B cell (primary cell): ENCODE measurements around the gene SMTNL2. TPM values are rescaled to one million over a fixed set of nuclear protein-coding genes. Genes with fewer than 3 reads are reported as not detected.

Experiments
- ATAC-seq: fragments of 200-7000 bp; cut with Tn5 transposase; one replicate; pipeline ENCODE4 v1.10.0; 2021; ENCODE audit warnings: low read depth, mild to moderate bottlenecking, moderate number of reproducible peaks, moderate library complexity
- CTCF ChIA-PET: fragments of 350-600 bp; sonication (Branson Sonifier 250); formaldehyde crosslinking; loops from one replicate; lab custom pipeline; 2021; ENCODE audit warnings: antibody characterized with exemption, inconsistent platforms; lab: Charles Lee
- POLR2A ChIA-PET: fragments of 350-600 bp; sonication (Branson Sonifier 250); formaldehyde crosslinking; loops from one replicate; lab custom pipeline; 2021; ENCODE audit warnings: antibody characterized with exemption; lab: Charles Lee
- DNase-seq: peaks from one replicate; pipeline ENCODE4 v3.0.0; 2013
- H2AFZ ChIP-seq: 2 replicates; pipeline ENCODE4 v1.6.1; 2012; ENCODE audit warnings: mild to moderate bottlenecking, low read depth, low read length; ENCODE audit not compliant: insufficient read depth, poor library complexity, severe bottlenecking
- H3K27ac ChIP-seq, 2 donors: 1 replicate in 1 of 2; 2 replicates in 1 of 2; pipeline ENCODE4 v1.5.1; 2012 to 2013; ENCODE audit warnings: low read length in 2 of 2, mild to moderate bottlenecking in 2 of 2, moderate library complexity in 1 of 2
- H3K27me3 ChIP-seq, 4 experiments: fragments of 200-600 bp in 1 of 4; sonication (generic) in 1 of 4; replicated peaks in 1 of 4; 1 replicate in 2 of 4; 2 replicates in 2 of 4; pipeline versions ENCODE4 v1.6.1 to v1.7.0; 2013 to 2016; ENCODE audit warnings: low read length in 3 of 4, mild to moderate bottlenecking in 2 of 4, mixed read lengths in 1 of 4, moderate library complexity in 1 of 4; ENCODE audit not compliant: insufficient read depth in 4 of 4, control insufficient read depth in 3 of 4; ENCODE audit errors: control extremely low read depth in 1 of 4
- H3K36me3 ChIP-seq, 2 experiments: replicated peaks in 1 of 2; 1 replicate in 1 of 2; 2 replicates in 1 of 2; pipeline versions ENCODE4 v1.6.1 to v1.7.1; 2013; ENCODE audit warnings: low read length in 1 of 2; ENCODE audit not compliant: insufficient read depth in 2 of 2, control insufficient read depth in 1 of 2; ENCODE audit errors: control extremely low read depth in 1 of 2, extremely low read depth in 1 of 2
- H3K4me1 ChIP-seq, 2 donors: fragments of 200-600 bp in 1 of 2; sonication (generic) in 1 of 2; 1 replicate in 1 of 2; 2 replicates in 1 of 2; pipeline versions ENCODE4 v1.5.1 to v1.6.1; 2013 to 2017; ENCODE audit warnings: low read length in 2 of 2; ENCODE audit not compliant: control insufficient read depth in 2 of 2, insufficient read depth in 2 of 2
- H3K4me2 ChIP-seq: replicated peaks from 2 replicates; pipeline ENCODE3; 2012; ENCODE audit warnings: mild to moderate bottlenecking, low read depth, low read length; ENCODE audit not compliant: poor library complexity, severe bottlenecking
- H3K4me3 ChIP-seq, 5 experiments: fragments of 200-600 bp in 1 of 5; sonication (generic) in 1 of 5; 1 replicate in 3 of 5; 2 replicates in 2 of 5; pipeline versions ENCODE4 v1.5.1 to v1.7.0; 2011 to 2016; ENCODE audit warnings: low read length in 4 of 5, mild to moderate bottlenecking in 4 of 5, low read depth in 2 of 5, control low read depth in 1 of 5, moderate library complexity in 1 of 5; ENCODE audit not compliant: insufficient read depth in 1 of 5; ENCODE audit errors: control extremely low read depth in 1 of 5, extremely low read depth in 1 of 5
- H3K79me2 ChIP-seq: fragments of 200-600 bp; sonication (generic); one replicate; pipeline ENCODE4 v1.6.0; 2016; ENCODE audit warnings: low read length; ENCODE audit not compliant: control insufficient read depth, insufficient read depth
- H3K9ac ChIP-seq: fragments of 200-600 bp; sonication (generic); 2 replicates; pipeline ENCODE4 v1.6.1; 2017; ENCODE audit warnings: mild to moderate bottlenecking, low read length, moderate library complexity
- H3K9me3 ChIP-seq, 3 donors: one replicate each; pipeline versions ENCODE4 v1.6.1 to v1.7.1; 2013; ENCODE audit warnings: low read length in 2 of 3; ENCODE audit not compliant: control insufficient read depth in 2 of 3, insufficient read depth in 1 of 3; ENCODE audit errors: control extremely low read depth in 1 of 3
- H4K20me1 ChIP-seq: 2 replicates; pipeline ENCODE4 v1.6.0; 2012; ENCODE audit warnings: mild to moderate bottlenecking, low read length; ENCODE audit not compliant: insufficient read depth, control insufficient read depth, poor library complexity, severe bottlenecking
- H3K27ac Mint-ChIP-seq: one replicate; pipeline ENCODE4 v1.8.0; 2021; ENCODE audit warnings: mixed read lengths
- H3K27me3 Mint-ChIP-seq: one replicate; pipeline ENCODE4 v1.8.0; 2021; ENCODE audit warnings: mixed read lengths
- H3K4me1 Mint-ChIP-seq: one replicate; pipeline ENCODE4 v1.8.0; 2021; ENCODE audit warnings: mixed read lengths
- H3K4me3 Mint-ChIP-seq: one replicate; pipeline ENCODE4 v1.8.0; 2021; ENCODE audit warnings: mixed read lengths
- H3K9me3 Mint-ChIP-seq: one replicate; pipeline ENCODE4 v1.8.0; 2022; ENCODE audit warnings: mixed read lengths; ENCODE audit not compliant: insufficient read depth
- EZH2 ChIP-seq: IDR thresholded peaks from 2 replicates; pipeline ENCODE4 v1.6.1; 2012; ENCODE audit warnings: borderline replicate concordance, low read depth, mild to moderate bottlenecking, moderate library complexity, low read length; ENCODE audit not compliant: insufficient read depth, poor library complexity, severe bottlenecking
- WGBS: methylation state at CpG from one replicate; pipeline ENCODE4 v1.1.5; 2013; ENCODE audit warnings: missing lambda C conversion rate; ENCODE audit not compliant: insufficient coverage; 5-methylcytosine and 5-hydroxymethylcytosine counted together
- intact Hi-C: fragments of 100-400 bp; cut with micrococcal nuclease; formaldehyde crosslinking; loops from one replicate; pipeline ENCODE4 v1.10.0; 2022
- polyA plus RNA-seq: library from polyadenylated mRNA; depleted of rRNA; stranded (reverse); fragments of >200 nt; gene quantifications from 2 replicates; pipeline ENCODE4 v1.2.3, GENCODE V29; 2012
- total RNA-seq, 2 donors: library from RNA; stranded (reverse); fragments of 120-200 nt in 1 of 2; gene quantifications; 1 replicate in 1 of 2; 2 replicates in 1 of 2; pipeline versions ENCODE4 v1.2.3 to v1.2.4, GENCODE V29; 2013 to 2022
- TF ChIP-seq, protein P1 (sequence below): fragments of 200-600 bp; IDR thresholded peaks from one replicate; pipeline ENCODE4 v1.8.0; 2022; ENCODE audit warnings: antibody characterized with exemption, mild to moderate bottlenecking

The SMTNL2 gene
- total and polyA plus RNA-seq, 2 donors (not counting 1 experiment from before 2014, with no cell fraction given), result not detected

DNA sequence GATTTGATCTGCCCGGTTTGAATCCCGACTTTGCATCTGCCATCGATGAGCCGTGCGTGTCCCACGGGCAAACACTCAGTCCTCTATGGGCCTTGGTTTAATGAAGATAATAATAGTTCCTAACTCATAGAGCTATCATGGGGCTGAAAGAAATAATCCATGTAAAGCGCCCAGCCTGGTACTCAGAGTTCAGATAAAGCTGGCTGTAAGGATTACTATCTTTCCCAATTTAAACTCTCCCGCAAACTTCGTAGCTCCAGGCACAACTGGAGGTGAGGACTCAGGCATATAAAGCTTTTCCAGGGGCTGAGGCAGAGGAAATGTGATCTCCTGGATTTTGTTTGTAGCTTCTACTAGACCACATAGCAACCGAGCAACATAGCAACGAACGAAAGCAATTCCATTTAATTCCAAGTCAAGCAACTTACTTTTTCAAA is 40.9 kb downstream of the SMTNL2 start:
- no peak for DNase-seq
- WGBS, result no CpG with 5 or more reads among the region's 12 CpGs
- no peak for ATAC-seq
- no peaks in the 10 kb centered on the region for H3K9me3 Mint-ChIP-seq
- POLR2A ChIA-PET, result no interaction called here
- H2AFZ ChIP-seq, result no peak overlapping the region
- H3K4me1 ChIP-seq, result no peaks in the 10 kb centered on the region
- CTCF ChIA-PET, result interaction anchor here (0.6 to 6.3 kb wide), 12 partner anchors 11 to 265 kb away, joined by 3 to 65 read pairs (median 4); no protein-coding TSS in a partner anchor
- H3K27ac Mint-ChIP-seq, result no peak overlapping the region
- intact Hi-C loops, result no loop called here
- H3K27me3 ChIP-seq, result peaks cover 0 to 4% (median 1%) of the 10 kb centered on the region in 4 experiments
- H3K9me3 ChIP-seq, result peaks cover 3 to 9% (median 8%) of the 10 kb centered on the region in 3 donors
- H3K4me3 Mint-ChIP-seq, result no peak overlapping the region
- H3K4me2 ChIP-seq, result no peak overlapping the region
- H3K79me2 ChIP-seq, result no peaks in the 10 kb centered on the region
- no peaks in the 10 kb centered on the region for H3K36me3 ChIP-seq
- TF ChIP-seq, protein P1, sequence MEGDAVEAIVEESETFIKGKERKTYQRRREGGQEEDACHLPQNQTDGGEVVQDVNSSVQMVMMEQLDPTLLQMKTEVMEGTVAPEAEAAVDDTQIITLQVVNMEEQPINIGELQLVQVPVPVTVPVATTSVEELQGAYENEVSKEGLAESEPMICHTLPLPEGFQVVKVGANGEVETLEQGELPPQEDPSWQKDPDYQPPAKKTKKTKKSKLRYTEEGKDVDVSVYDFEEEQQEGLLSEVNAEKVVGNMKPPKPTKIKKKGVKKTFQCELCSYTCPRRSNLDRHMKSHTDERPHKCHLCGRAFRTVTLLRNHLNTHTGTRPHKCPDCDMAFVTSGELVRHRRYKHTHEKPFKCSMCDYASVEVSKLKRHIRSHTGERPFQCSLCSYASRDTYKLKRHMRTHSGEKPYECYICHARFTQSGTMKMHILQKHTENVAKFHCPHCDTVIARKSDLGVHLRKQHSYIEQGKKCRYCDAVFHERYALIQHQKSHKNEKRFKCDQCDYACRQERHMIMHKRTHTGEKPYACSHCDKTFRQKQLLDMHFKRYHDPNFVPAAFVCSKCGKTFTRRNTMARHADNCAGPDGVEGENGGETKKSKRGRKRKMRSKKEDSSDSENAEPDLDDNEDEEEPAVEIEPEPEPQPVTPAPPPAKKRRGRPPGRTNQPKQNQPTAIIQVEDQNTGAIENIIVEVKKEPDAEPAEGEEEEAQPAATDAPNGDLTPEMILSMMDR, result no peak
- no peak for TF ChIP-seq EZH2
- peaks cover 4% of the 10 kb centered on the region for H3K27me3 Mint-ChIP-seq
- no peaks in the 10 kb centered on the region for H4K20me1 ChIP-seq
- no peak overlapping the region for H3K9ac ChIP-seq
- no peak overlapping the region for H3K4me3 ChIP-seq
- H3K4me1 Mint-ChIP-seq, result no peaks in the 10 kb centered on the region
- no peak overlapping the region for H3K27ac ChIP-seq

DNA sequence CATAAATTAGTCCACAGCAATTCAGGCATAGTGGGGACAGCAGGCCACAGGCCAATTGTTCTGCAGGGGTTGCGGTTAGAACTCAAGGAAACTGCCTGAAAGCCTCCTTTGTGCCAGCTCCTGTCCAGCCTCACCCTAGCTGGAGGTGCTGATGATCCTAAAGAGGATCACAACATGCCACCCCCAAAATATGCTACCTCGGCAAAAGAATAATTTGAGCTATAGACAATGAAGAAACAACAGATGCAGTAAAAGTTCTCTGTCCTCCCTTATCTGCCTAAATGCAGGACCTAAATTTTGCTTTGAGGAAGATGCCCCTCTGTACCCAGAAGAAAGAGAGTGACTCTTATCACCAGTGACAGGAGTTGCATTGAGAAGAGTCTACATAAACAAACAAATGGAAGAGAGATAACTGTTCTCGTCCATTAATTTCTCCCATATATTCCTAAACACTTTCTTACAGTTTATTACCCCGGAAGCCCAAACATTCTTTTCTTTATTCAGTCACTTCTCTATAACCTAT is 42.5 kb downstream of the SMTNL2 start:
- Mint-ChIP-seq H3K9me3 (no peaks in the 10 kb centered on the region), H3K4me3 (no peak overlapping the region), H3K27ac (no peak overlapping the region), H3K4me1 (no peaks in the 10 kb centered on the region), H3K27me3 (peaks cover 4% of the 10 kb centered on the region)
- no peaks in the 10 kb centered on the region for H3K36me3 ChIP-seq
- peaks cover 0 to 4% (median 1%) of the 10 kb centered on the region in 4 experiments for H3K27me3 ChIP-seq
- H3K79me2 ChIP-seq, result no peaks in the 10 kb centered on the region
- DNase-seq, result no peak
- no peak overlapping the region for H3K4me3 ChIP-seq
- TF ChIP-seq, protein P1, result no peak
- no peak for TF ChIP-seq EZH2
- no peak for ATAC-seq
- no peaks in the 10 kb centered on the region for H3K4me1 ChIP-seq
- H3K9me3 ChIP-seq, result peaks cover 3 to 9% (median 7%) of the 10 kb centered on the region in 3 donors
- WGBS, result no CpG with 5 or more reads among the region's 4 CpGs
- no peak overlapping the region for H3K4me2 ChIP-seq
- no peak overlapping the region for H2AFZ ChIP-seq
- no peaks in the 10 kb centered on the region for H4K20me1 ChIP-seq
- POLR2A ChIA-PET, result no interaction called here
- H3K27ac ChIP-seq, result no peak overlapping the region
- H3K9ac ChIP-seq, result no peak overlapping the region
- CTCF ChIA-PET, result interaction anchor here (1.0 to 6.3 kb wide), 5 partner anchors 10 to 174 kb away, joined by 3 to 65 read pairs (median 4); no protein-coding TSS in a partner anchor
- intact Hi-C loops, result loop anchor here (1.0 kb wide), 1 partner anchor 60 kb away; no protein-coding TSS in a partner anchor
